Activated CD4-positive, alpha-beta T cell treated with anti-CD3 and anti-CD28 coated beads, Interleukin-2, amount 10 ng/mL, durations not matched to agents 7 days and 5 days (primary cell): Measurements from ENCODE around the gene CEP85. TPM values are rescaled to one million over a fixed set of nuclear protein-coding genes. Genes with fewer than 3 reads are reported as not detected.

Experiments used
- CTCF ChIA-PET: fragments of 350-600 bp; sonication (Branson Sonifier 250); formaldehyde crosslinking; loops from one replicate; lab custom pipeline; 2021; ENCODE audit warnings: antibody characterized with exemption; lab: Charles Lee
- POLR2A ChIA-PET: fragments of 350-600 bp; sonication (Branson Sonifier 250); formaldehyde crosslinking; loops from one replicate; lab custom pipeline; 2021; ENCODE audit warnings: antibody characterized with exemption; lab: Charles Lee
- DNase-seq: peaks from one replicate; pipeline ENCODE4 v3.0.0-alpha.2; 2020
- H3K27ac Mint-ChIP-seq: one replicate; pipeline ENCODE4 v1.8.0; 2021; ENCODE audit warnings: mild to moderate bottlenecking, moderate library complexity, mixed read lengths
- H3K27me3 Mint-ChIP-seq: one replicate; pipeline ENCODE4 v1.8.0; 2021; ENCODE audit warnings: mixed read lengths
- H3K36me3 Mint-ChIP-seq: one replicate; pipeline ENCODE4 v1.8.0; 2021; ENCODE audit warnings: low read depth, mixed read lengths
- H3K4me1 Mint-ChIP-seq: one replicate; pipeline ENCODE4 v1.8.0; 2021; ENCODE audit warnings: mixed read lengths
- H3K4me3 Mint-ChIP-seq: one replicate; pipeline ENCODE4 v1.8.0; 2021; ENCODE audit warnings: mild to moderate bottlenecking, moderate library complexity, mixed read lengths
- H3K9me3 Mint-ChIP-seq: one replicate; pipeline ENCODE4 v1.8.0; 2021; ENCODE audit warnings: mixed read lengths
- total RNA-seq, 2 experiments: library from RNA; stranded (reverse); gene quantifications; one replicate each; pipeline ENCODE4 v1.2.3, GENCODE V29; 2021

The CEP85 gene
- total RNA-seq, 2 experiments from 2014 or later, result 46.9 to 49.0 TPM

DNA sequence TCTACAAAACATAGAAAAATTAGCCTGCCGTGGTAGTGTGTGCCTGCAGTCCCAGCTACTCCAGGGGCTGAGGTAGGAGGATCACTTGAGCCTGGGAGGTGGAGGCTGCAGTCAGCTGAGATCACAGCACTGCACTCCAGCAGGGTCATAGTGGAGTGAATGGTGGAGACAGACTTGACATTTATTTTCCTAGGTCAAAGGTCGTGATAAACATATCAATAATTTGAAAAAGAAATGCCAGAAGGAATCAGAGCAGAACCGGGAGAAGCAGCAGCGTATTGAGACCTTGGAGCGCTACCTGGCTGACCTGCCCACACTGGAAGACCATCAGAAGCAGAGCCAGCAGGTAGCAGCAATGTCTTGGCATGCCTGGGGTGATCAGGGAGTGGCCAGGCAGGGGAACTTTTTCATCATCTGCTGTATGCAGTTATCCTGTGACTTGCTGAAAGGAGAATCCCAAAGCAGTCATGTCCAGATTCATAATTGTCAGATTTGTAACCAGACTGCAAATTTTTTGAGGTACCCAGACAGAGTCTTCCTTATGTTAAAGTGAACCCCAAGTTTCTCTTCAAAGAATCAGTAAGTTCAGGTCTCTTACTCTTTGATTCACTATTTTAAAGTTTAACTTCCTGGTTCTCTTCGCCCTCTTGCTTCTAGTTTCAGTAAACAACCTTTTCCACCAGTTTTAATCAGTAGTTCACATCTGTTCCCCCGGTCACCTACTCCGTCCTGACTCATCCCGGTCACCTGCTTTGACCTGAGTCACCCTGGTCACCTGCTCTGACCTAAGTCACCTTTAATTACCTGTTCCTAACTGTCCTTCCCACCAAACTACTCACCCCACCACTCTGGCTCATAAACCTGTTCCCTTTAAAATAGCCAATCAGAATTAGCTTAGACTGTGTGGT, 34.5 kb downstream of the CEP85 start:
- POLR2A ChIA-PET, result no interaction called here
- no peaks in the 10 kb centered on the region for H3K27me3 Mint-ChIP-seq
- H3K4me1 Mint-ChIP-seq, result peaks cover 2% of the 10 kb centered on the region
- peaks cover 78% of the 10 kb centered on the region for H3K36me3 Mint-ChIP-seq
- no peak overlapping the region for H3K4me3 Mint-ChIP-seq
- H3K27ac Mint-ChIP-seq, result no peak overlapping the region
- H3K9me3 Mint-ChIP-seq, result peaks cover 13% of the 10 kb centered on the region
- CTCF ChIA-PET, result interaction anchor here (1.1 kb wide), 1 partner anchor 21 kb away, joined by 3 read pairs; no protein-coding TSS in a partner anchor
- DNase-seq, result no peak

DNA sequence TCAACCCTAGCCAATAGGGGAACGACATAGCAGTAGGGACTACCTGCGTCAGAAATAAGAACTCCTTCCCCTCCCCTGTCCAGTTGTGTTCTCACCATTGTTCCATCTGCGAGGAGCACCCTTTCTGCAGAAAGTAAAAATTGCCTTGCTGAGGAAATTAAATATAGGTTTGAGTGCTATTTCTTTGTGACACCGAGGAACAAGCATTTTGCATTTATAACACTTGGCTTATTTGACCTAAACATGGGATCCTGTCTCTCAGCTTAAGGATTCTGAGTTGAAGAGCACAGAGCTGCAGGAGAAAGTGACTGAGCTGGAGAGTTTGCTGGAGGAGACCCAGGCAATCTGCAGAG, 35.2 kb downstream of the CEP85 start:
- Mint-ChIP-seq H3K4me1 (peaks cover 4% of the 10 kb centered on the region), H3K9me3 (peaks cover 13% of the 10 kb centered on the region), H3K27ac (no peak overlapping the region), H3K4me3 (no peak overlapping the region), H3K36me3 (peaks cover 74% of the 10 kb centered on the region), H3K27me3 (no peaks in the 10 kb centered on the region)
- ChIA-PET POLR2A (no interaction called here), CTCF (interaction anchor here (0.6 kb wide), 1 partner anchor 557 kb away, joined by 3 read pairs; no protein-coding TSS in a partner anchor)
- DNase-seq, result no peak

DNA sequence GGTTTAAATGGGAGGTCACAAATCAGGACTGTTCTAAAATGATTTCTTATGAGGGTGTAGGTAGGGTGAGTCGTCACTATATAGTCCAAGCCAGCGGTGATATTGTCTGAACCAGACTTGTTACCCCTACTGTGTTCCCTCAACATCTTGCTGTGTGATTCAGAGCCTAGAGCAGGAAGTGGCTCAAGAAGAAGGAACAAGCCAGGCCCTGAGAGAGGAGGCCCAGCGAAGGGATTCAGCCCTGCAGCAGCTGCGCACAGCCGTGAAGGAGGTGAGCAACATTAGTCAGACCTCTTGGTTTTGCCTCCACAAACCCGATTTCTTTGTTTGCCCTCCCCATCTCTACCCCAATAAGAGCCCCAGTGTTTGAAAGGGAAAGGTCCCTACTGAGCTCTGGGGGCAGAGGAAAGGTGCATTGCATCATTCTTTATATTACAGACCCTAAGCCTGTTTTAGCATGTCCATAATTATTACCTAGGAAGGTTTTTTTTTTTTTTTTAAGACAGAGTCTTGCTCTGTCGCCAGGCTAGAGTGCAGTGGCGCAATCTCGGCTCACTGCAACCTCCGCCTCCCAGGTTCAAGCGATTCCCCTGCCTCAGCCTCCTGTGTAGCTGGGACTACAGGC, 40.9 kb downstream of the CEP85 start:
- ChIA-PET POLR2A (interaction anchor here (0.6 kb wide), 1 partner anchor 120 kb away, joined by 3 read pairs; no protein-coding TSS in a partner anchor), CTCF (interaction anchor here (0.7 to 21.4 kb wide), 27 partner anchors 9 to 142 kb away, joined by 3 to 442 read pairs (median 4); partner anchors contain the start of genes CD52, CEP85 and ZNF593)
- H3K27me3 Mint-ChIP-seq, result no peaks in the 10 kb centered on the region
- peak overlapping the region; percentile 10 for H3K27ac Mint-ChIP-seq
- H3K9me3 Mint-ChIP-seq, result no peaks in the 10 kb centered on the region
- no peak overlapping the region for H3K4me3 Mint-ChIP-seq
- DNase-seq, result no peak
- peaks cover 55% of the 10 kb centered on the region for H3K4me1 Mint-ChIP-seq
- H3K36me3 Mint-ChIP-seq, result peaks cover 65% of the 10 kb centered on the region

DNA sequence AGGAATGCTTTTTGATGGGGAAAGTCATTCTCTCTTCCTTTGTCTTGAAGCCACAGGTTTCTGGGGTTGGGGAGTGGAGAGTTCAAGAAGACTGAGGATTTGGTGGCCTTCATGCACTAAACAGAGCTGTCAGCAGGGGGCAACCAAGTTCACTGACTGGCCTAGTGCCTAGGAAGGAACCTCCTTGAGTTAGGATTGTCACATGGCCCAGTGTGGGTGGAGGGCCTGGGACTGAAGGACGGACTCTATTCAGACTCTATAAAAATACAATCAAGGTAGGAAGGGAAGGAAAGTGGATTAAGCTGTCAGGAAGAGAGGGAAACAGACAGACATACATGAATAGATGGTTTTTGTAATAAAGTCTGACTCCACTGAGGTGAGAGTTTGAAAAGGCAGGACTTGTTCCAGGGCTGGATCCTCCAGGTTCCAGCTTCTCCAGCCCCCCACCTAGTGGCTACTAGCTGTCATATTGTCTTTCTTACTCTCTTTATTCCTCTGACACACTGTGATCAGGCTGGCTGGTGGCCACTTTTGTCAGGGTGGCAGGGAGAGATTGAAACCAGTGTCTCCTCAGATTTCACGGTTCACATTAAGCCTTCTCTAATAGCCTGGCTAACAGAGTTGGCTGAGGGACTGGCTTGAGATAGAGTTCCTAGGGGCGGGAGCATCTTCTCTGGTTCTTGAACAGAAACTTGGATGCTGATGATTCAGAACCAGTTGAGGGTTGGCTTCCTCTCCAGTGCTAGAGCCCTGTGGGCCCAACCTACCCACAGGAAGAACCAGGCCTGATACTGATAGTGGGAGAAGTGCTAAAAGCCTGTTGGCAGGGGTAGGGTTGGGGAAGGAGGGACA, 41.8 kb downstream of the CEP85 start:
- H3K27ac Mint-ChIP-seq, result peak overlapping the region; percentile 86
- H3K4me3 Mint-ChIP-seq, result no peak overlapping the region
- CTCF ChIA-PET, result interaction anchor here (0.6 to 21.4 kb wide), 27 partner anchors 9 to 415 kb away, joined by 3 to 442 read pairs (median 4); partner anchors contain the start of genes CD52, CEP85 and ZNF593
- H3K36me3 Mint-ChIP-seq, result peaks cover 62% of the 10 kb centered on the region
- DNase-seq, result peak; percentile 86
- H3K9me3 Mint-ChIP-seq, result no peaks in the 10 kb centered on the region
- peaks cover 57% of the 10 kb centered on the region for H3K4me1 Mint-ChIP-seq
- POLR2A ChIA-PET, result interaction anchor here (0.6 kb wide), 1 partner anchor 1002 kb away, joined by 3 read pairs; no protein-coding TSS in a partner anchor
- no peaks in the 10 kb centered on the region for H3K27me3 Mint-ChIP-seq

DNA sequence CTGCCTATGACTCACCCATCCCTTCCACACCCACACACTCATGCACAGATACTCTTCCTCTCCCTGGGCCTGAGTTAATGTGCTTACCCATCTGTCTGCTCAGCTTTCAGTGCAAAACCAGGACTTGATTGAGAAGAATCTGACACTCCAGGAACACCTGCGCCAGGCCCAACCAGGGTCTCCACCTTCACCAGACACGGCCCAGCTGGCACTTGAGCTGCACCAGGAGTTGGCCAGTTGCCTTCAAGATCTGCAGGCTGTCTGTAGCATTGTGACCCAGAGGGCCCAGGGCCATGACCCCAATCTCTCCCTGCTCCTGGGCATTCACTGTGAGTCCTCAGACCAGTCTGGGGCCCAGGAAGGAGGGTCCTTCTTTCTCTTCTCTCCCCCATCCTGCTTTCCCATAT, 42.4 kb downstream of the CEP85 start:
- H3K4me3 Mint-ChIP-seq, result peak overlapping the region; percentile 36
- DNase-seq, result no peak
- POLR2A ChIA-PET, result interaction anchor here (0.6 kb wide), 1 partner anchor 1001 kb away, joined by 3 read pairs; no protein-coding TSS in a partner anchor
- H3K27ac Mint-ChIP-seq, result peak overlapping the region; percentile 86
- H3K27me3 Mint-ChIP-seq, result no peaks in the 10 kb centered on the region
- CTCF ChIA-PET, result interaction anchor here (0.5 to 21.4 kb wide), 13 partner anchors 9 to 223 kb away, joined by 3 to 442 read pairs (median 5); partner anchors contain the start of genes CD52 and CEP85
- H3K9me3 Mint-ChIP-seq, result no peaks in the 10 kb centered on the region
- peaks cover 65% of the 10 kb centered on the region for H3K36me3 Mint-ChIP-seq
- peaks cover 63% of the 10 kb centered on the region for H3K4me1 Mint-ChIP-seq

DNA sequence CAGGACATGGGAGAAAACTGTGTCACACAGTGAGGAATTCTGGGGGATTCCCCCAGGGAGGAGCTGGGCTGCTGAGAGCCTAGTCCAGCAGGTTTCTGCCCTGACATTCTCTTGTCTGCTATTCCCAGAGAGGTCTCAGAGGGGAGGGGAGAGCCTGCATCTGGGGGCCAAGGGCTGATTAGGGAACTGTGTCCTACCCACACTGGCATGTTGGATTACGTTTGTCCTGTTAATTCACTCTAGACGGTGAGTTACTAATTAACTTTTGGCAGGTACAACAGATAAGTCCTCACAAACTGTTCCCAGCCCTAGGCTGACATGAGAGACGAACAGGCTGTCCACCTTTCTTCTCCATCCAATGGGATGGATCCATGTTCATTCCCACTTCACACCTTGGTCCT, 43.3 kb downstream of the CEP85 start:
- POLR2A ChIA-PET, result interaction anchor here (0.6 kb wide), 1 partner anchor 203 kb away, joined by 4 read pairs; no protein-coding TSS in a partner anchor
- Mint-ChIP-seq H3K4me1 (peaks cover 69% of the 10 kb centered on the region), H3K9me3 (no peaks in the 10 kb centered on the region), H3K27ac (peak overlapping the region; percentile 88), H3K4me3 (peak overlapping the region; percentile 36), H3K36me3 (peaks cover 67% of the 10 kb centered on the region), H3K27me3 (no peaks in the 10 kb centered on the region)
- CTCF ChIA-PET, result interaction anchor here (0.7 to 21.4 kb wide), 7 partner anchors 9 to 140 kb away, joined by 3 to 442 read pairs (median 4); partner anchors contain the start of genes CD52 and CEP85
- DNase-seq, result no peak

DNA sequence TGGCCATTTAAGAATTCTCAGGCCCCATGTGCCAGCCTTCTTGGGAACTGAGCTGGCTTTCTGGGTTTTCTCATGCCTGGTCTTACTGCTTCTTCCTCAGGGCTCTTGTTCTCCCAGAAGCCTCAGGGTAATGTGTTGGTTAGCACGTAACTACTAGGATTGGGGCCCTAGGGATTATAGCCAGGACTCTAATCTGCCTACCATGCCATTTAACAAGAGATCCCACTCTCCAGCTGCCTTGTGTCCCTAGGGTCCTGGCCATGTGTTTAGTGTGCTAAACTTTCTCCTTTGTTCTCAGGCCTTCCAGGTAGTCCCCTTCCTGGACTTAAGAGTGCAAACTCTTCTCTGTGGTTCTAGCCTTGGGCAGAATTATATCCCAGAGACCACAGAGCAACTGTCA, 43.7 kb downstream of the CEP85 start:
- ChIA-PET CTCF (interaction anchor here (0.5 to 21.4 kb wide), 10 partner anchors 9 to 532 kb away, joined by 3 to 442 read pairs (median 4); partner anchors contain the start of genes CD52 and CEP85), POLR2A (interaction anchor here (0.6 to 0.8 kb wide), 2 partner anchors 10 to 203 kb away, joined by 3 to 4 read pairs; no protein-coding TSS in a partner anchor)
- H3K36me3 Mint-ChIP-seq, result peaks cover 68% of the 10 kb centered on the region
- H3K4me1 Mint-ChIP-seq, result peaks cover 73% of the 10 kb centered on the region
- H3K9me3 Mint-ChIP-seq, result no peaks in the 10 kb centered on the region
- no peak for DNase-seq
- no peaks in the 10 kb centered on the region for H3K27me3 Mint-ChIP-seq
- no peak overlapping the region for H3K4me3 Mint-ChIP-seq
- H3K27ac Mint-ChIP-seq, result peak overlapping the region; percentile 88

DNA sequence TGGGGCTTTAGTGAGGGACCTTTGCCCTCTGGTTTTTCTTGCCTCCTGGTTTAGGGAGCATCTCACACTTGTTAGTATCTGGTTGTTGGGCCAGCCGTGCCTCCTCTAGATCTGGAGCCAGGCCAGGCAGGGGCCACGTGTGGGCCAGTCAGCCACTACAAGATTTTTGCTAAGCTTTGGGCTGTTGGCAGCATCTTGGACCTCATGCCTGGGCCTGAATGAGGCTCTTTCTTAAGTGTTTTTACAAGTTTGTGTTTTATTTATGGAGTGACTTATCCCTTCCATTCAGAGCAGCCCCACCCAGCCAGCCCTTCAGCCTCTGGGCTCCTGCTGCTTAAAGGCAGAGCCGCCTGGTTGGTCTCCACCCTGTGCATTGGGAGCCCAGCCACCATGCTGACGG, 44.3 kb downstream of the CEP85 start:
- Mint-ChIP-seq H3K27me3 (no peaks in the 10 kb centered on the region), H3K4me3 (peak overlapping the region; percentile 86), H3K27ac (peak overlapping the region; percentile 88), H3K9me3 (no peaks in the 10 kb centered on the region), H3K36me3 (peaks cover 69% of the 10 kb centered on the region), H3K4me1 (peaks cover 79% of the 10 kb centered on the region)
- POLR2A ChIA-PET, result interaction anchor here (0.8 kb wide), 1 partner anchor 9 kb away, joined by 3 read pairs; no protein-coding TSS in a partner anchor
- DNase-seq, result no peak
- CTCF ChIA-PET, result interaction anchor here (0.5 to 21.4 kb wide), 8 partner anchors 8 to 532 kb away, joined by 3 to 442 read pairs (median 4); partner anchors contain the start of gene CD52

DNA sequence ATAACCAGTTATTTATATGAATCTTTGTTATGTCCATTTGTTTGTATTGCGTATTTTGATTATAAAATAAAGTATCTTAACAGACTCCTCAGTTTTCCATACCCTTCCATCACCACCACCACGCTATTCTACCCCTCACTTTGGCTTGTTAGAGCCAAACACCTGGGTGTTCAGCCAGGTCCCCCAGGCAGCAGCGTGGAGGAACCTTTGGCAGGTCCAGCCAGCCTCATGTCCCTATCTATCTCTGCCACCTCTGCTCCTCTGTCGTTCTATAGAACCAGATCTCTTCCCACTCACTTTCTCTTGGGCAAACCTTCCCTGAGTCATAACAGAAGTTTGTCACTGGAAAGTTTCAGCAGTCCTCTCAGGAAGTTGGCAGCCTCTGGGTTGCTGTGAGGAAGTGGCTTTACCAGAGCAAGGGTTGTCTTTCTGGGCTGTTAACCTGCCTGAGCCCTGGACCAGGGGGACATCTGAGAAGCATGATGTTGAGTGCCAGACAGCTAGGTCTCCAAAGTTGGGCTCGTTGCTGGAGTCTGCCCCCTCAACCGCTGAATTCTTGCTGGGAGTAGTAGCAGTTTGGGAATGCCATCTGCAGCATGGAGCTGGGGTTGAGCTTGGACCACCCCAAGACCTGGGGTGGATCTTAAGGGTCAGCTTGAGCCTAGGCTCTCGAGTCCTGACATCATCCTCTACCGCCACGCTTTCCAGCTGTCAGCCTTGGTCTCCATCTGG, 44.9 kb downstream of the CEP85 start:
- ChIA-PET CTCF (interaction anchor here (0.5 to 21.4 kb wide), 14 partner anchors 7 to 440 kb away, joined by 3 to 442 read pairs (median 4); partner anchors contain the start of genes CD52, CEP85, ZNF593 and ZNF683), POLR2A (interaction anchor here (0.6 to 2.0 kb wide), 2 partner anchors 39 to 118 kb away, joined by 3 to 9 read pairs; partner anchors contain the start of gene CD52)
- peaks cover 85% of the 10 kb centered on the region for H3K4me1 Mint-ChIP-seq
- H3K36me3 Mint-ChIP-seq, result peaks cover 75% of the 10 kb centered on the region
- no peaks in the 10 kb centered on the region for H3K27me3 Mint-ChIP-seq
- peak overlapping the region; percentile 86 for H3K4me3 Mint-ChIP-seq
- H3K27ac Mint-ChIP-seq, result peak overlapping the region; percentile 88
- DNase-seq, result no peak
- H3K9me3 Mint-ChIP-seq, result no peaks in the 10 kb centered on the region

DNA sequence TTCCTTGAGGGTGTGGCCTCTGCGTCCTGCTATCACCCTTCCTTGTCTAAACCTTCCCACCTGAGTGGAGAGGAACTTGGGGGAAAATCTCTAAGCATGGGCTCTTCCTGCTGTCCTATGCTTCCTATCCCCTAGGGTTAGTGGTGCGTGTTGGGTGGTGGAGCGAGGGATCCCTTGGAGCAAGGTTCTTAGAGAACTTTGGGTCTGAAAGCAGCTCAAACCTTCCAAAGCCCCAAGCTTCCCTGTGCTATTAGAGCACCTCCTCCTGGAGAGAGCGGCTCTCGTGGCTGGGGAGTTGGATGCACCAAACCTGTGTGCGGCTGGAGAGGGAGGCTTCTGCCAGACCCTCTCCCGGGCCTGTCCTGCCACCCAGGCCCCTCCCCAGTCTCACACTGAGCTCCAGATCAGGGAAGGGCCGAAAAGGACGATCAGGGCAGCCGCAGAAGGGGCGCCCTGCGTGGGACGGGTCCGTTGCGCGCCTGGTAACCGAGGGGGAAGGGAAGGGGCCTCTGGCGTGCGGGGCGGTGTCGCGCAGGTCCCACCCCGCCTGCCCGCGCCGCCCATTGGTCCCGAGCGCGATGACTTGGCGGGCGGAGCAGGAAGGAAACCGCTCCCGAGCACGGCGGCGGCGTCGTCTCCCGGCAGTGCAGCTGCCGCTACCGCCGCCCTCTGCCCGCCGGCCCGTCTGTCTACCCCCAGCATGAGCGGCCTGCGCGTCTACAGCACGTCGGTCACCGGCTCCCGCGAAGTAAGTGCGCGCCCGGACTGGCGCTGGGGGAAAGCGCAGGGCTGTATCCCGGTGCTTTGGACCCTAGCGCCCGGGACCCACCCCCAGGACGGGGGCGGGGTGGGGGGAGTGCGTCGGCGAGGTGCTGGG, 45.7 kb downstream of the CEP85 start, which contains the start of gene SH3BGRL3:
Gene SH3BGRL3, plus strand, starts transcription at position 631 of the 877 bp plus-strand sequence. Its CDS starts 70 bp downstream, at position 701.
- H3K27me3 Mint-ChIP-seq, result no peaks in the 10 kb centered on the region
- H3K27ac Mint-ChIP-seq, result peak within 1 kb of the TSS; percentile 90
- CTCF ChIA-PET, result interaction anchor here (0.6 to 21.4 kb wide), 12 partner anchors 9 to 123 kb away, joined by 3 to 442 read pairs (median 4); partner anchors contain the start of genes CD52, CEP85, ZNF593 and ZNF683
- peak; percentile 89 for DNase-seq
- peaks cover 77% of the 10 kb centered on the region for H3K36me3 Mint-ChIP-seq
- peak within 1 kb of the TSS; percentile 86 for H3K4me3 Mint-ChIP-seq
- POLR2A ChIA-PET, result interaction anchor here (0.6 to 2.0 kb wide), 3 partner anchors 13 to 117 kb away, joined by 3 to 9 read pairs (median 3); partner anchors contain the start of gene CD52
- H3K4me1 Mint-ChIP-seq, result peaks cover 86% of the 10 kb centered on the region
- no peaks in the 10 kb centered on the region for H3K9me3 Mint-ChIP-seq
